Measurements from ENCODE around the gene MOGAT1.
A peak's percentile ranks its signal among the peaks of the same experiment; 100 is the strongest.

DNA sequence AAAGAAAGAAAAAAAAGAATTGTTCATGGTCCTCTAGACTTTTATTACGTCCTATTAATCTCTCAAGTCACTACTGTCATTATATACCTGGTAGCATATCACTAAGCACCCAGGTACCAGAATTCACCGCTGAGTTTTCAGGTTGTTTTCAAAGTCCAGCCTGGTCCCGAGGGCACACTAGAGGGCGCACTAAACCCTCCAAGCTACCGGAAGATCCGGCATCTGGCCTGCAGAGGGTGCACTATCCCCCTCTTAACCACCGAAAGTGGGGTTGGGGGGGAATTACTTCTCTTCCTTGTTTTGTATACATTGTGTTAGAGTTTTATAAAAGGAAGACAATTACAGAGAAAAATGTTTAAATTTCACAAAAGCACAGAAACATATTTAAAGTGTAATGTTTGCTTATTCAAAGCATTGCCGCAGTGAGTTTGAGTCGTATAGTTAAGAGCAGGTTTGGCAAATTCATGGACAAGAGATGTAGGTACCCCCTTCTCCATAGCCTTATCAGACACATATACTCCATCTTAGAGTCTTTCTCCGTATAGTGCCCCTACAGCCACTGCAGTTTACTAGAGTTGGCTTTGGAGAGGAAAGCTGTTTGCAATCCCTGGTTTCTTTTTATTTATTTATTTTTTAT lies 19.2 kb downstream of the MOGAT1 start:
- TF ChIP-seq, protein P1, sequence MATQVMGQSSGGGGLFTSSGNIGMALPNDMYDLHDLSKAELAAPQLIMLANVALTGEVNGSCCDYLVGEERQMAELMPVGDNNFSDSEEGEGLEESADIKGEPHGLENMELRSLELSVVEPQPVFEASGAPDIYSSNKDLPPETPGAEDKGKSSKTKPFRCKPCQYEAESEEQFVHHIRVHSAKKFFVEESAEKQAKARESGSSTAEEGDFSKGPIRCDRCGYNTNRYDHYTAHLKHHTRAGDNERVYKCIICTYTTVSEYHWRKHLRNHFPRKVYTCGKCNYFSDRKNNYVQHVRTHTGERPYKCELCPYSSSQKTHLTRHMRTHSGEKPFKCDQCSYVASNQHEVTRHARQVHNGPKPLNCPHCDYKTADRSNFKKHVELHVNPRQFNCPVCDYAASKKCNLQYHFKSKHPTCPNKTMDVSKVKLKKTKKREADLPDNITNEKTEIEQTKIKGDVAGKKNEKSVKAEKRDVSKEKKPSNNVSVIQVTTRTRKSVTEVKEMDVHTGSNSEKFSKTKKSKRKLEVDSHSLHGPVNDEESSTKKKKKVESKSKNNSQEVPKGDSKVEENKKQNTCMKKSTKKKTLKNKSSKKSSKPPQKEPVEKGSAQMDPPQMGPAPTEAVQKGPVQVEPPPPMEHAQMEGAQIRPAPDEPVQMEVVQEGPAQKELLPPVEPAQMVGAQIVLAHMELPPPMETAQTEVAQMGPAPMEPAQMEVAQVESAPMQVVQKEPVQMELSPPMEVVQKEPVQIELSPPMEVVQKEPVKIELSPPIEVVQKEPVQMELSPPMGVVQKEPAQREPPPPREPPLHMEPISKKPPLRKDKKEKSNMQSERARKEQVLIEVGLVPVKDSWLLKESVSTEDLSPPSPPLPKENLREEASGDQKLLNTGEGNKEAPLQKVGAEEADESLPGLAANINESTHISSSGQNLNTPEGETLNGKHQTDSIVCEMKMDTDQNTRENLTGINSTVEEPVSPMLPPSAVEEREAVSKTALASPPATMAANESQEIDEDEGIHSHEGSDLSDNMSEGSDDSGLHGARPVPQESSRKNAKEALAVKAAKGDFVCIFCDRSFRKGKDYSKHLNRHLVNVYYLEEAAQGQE (IDR thresholded peaks at IDR 0.05; ENCODE audit: borderline replicate concordance) = peak; percentile 62; the same call in 1 of the 2 replicates
- TF ChIP-seq, protein P1 (CRISPR knock-in tag; IDR thresholded peaks at IDR 0.05; ENCODE audit: low read depth) = no peak
- TF ChIP-seq, protein P2, sequence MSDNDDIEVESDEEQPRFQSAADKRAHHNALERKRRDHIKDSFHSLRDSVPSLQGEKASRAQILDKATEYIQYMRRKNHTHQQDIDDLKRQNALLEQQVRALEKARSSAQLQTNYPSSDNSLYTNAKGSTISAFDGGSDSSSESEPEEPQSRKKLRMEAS (CRISPR knock-in tag; IDR thresholded peaks at IDR 0.05) = no peak
- TF ChIP-seq CTCF (IDR thresholded peaks at IDR 0.05 in 2 of 3, conservative IDR thresholded peaks at IDR 0.05 in 1 of 3; ENCODE audit: insufficient read depth in 2 of 3, low read depth in 1 of 3, low read length in 3 of 3) (peak; percentile 99 to 100 (median 100)), MTA1 (IDR thresholded peaks at IDR 0.05; ENCODE audit: borderline replicate concordance) (no peak)
